Nephron progenitor cell (in vitro differentiated cells): Measurements from ENCODE around the gene KBTBD12.

Source experiments
- DNase-seq: peaks from one replicate; pipeline ENCODE4 v3.0.0; 2021
- H3K27ac Mint-ChIP-seq: 2 replicates; pipeline ENCODE4 v1.8.0; 2021; ENCODE audit warnings: mild to moderate bottlenecking, moderate library complexity, mixed read lengths
- H3K27me3 Mint-ChIP-seq: 2 replicates; pipeline ENCODE4 v1.8.0; 2021; ENCODE audit warnings: mild to moderate bottlenecking, low read depth, mixed read lengths; ENCODE audit not compliant: poor library complexity
- H3K36me3 Mint-ChIP-seq: 2 replicates; pipeline ENCODE4 v1.8.0; 2021; ENCODE audit warnings: low read depth, mixed read lengths
- H3K4me1 Mint-ChIP-seq: 2 replicates; pipeline ENCODE4 v1.8.0; 2021; ENCODE audit warnings: mixed read lengths
- H3K4me3 Mint-ChIP-seq: 2 replicates; pipeline ENCODE4 v1.8.0; 2021; ENCODE audit warnings: mild to moderate bottlenecking, moderate library complexity, mixed read lengths
- H3K9me3 Mint-ChIP-seq: 2 replicates; pipeline ENCODE4 v1.8.0; 2021; ENCODE audit warnings: mild to moderate bottlenecking, moderate library complexity, mixed read lengths
- CTCF ChIP-seq: fragments of 200-600 bp; sonication (generic); IDR thresholded peaks from 2 replicates; pipeline ENCODE4 v1.5.0; 2021; ENCODE audit warnings: antibody characterized with exemption

The KBTBD12 gene

GRCh38 chr3:127929818-127930413 is 14.9 kb downstream of the KBTBD12 start:
- H3K36me3 Mint-ChIP-seq = no peaks in the 10 kb centered on the region
- no peak overlapping the region for H3K4me3 Mint-ChIP-seq
- no peaks in the 10 kb centered on the region for H3K9me3 Mint-ChIP-seq
- no peak for DNase-seq
- TF ChIP-seq CTCF = no peak
- no peaks in the 10 kb centered on the region for H3K4me1 Mint-ChIP-seq
- H3K27ac Mint-ChIP-seq = no peak overlapping the region
- H3K27me3 Mint-ChIP-seq = no peaks in the 10 kb centered on the region

GRCh38 chr3:127933396-127933795 is 18.4 kb downstream of the KBTBD12 start:
- Mint-ChIP-seq H3K4me1 (peaks cover 10% of the 10 kb centered on the region), H3K4me3 (no peak overlapping the region), H3K36me3 (peaks cover 5% of the 10 kb centered on the region), H3K27me3 (no peaks in the 10 kb centered on the region), H3K9me3 (peaks cover 15% of the 10 kb centered on the region), H3K27ac (no peak overlapping the region)
- TF ChIP-seq CTCF = no peak
- DNase-seq = no peak

- Mint-ChIP-seq H3K27me3 (no peaks in the 10 kb centered on the region), H3K4me3 (no peak overlapping the region), H3K9me3 (peaks cover 47% of the 10 kb centered on the region), H3K36me3 (peaks cover 5% of the 10 kb centered on the region), H3K27ac (no peak overlapping the region), H3K4me1 (peaks cover 10% of the 10 kb centered on the region)
- TF ChIP-seq CTCF = no peak
- no peak for DNase-seq
Observed at GRCh38 chr3:127938800-127939199, 23.8 kb downstream of the KBTBD12 start.

- DNase-seq = no peak
- Mint-ChIP-seq H3K4me3 (no peak overlapping the region), H3K36me3 (peaks cover 5% of the 10 kb centered on the region), H3K4me1 (peaks cover 10% of the 10 kb centered on the region), H3K27ac (no peak overlapping the region), H3K27me3 (no peaks in the 10 kb centered on the region), H3K9me3 (peaks cover 54% of the 10 kb centered on the region)
- TF ChIP-seq CTCF = no peak
Observed at GRCh38 chr3:127940116-127940515, 25.1 kb downstream of the KBTBD12 start.

- no peak for TF ChIP-seq CTCF
- peaks cover 47% of the 10 kb centered on the region for H3K9me3 Mint-ChIP-seq
- DNase-seq = no peak
- H3K4me3 Mint-ChIP-seq = no peak overlapping the region
- H3K4me1 Mint-ChIP-seq = no peaks in the 10 kb centered on the region
- H3K27me3 Mint-ChIP-seq = peaks cover 7% of the 10 kb centered on the region
- peaks cover 5% of the 10 kb centered on the region for H3K36me3 Mint-ChIP-seq
- no peak overlapping the region for H3K27ac Mint-ChIP-seq
Observed at GRCh38 chr3:127942613-127943012, 27.6 kb downstream of the KBTBD12 start.

GRCh38 chr3:127948211-127948610 is 33.2 kb downstream of the KBTBD12 start:
- DNase-seq = no peak
- Mint-ChIP-seq H3K9me3 (peaks cover 12% of the 10 kb centered on the region), H3K27ac (no peak overlapping the region), H3K36me3 (no peaks in the 10 kb centered on the region), H3K27me3 (peaks cover 7% of the 10 kb centered on the region), H3K4me3 (no peak overlapping the region), H3K4me1 (peaks cover 15% of the 10 kb centered on the region)
- TF ChIP-seq CTCF = no peak
